DMS114 treated with DMSO at 0.1 percent for 48 hours (cell line): Measurements from ENCODE around the gene CASTOR1.

Source experiments
- DNase-seq: peaks from one replicate; lab custom pipeline; 2025; ENCODE audit not compliant: unreplicated experiment; lab: John Stamatoyannopoulos, UW

Gene CASTOR1

GRCh38 chr22:30247561-30247960 is 41.7 kb downstream of the CASTOR1 start:
- DNase-seq, result no peak

GRCh38 chr22:30246814-30247376 is 42.4 kb downstream of the CASTOR1 start:
- no peak for DNase-seq

- no peak for DNase-seq
Observed at GRCh38 chr22:30245985-30246813, 43.1 kb downstream of the CASTOR1 start, which contains the start of gene LIF. TSS of gene LIF (minus strand) at chr22:30246759. CDS start at chr22:30246695, 64 bp downstream.

GRCh38 chr22:30245181-30245984 is 43.9 kb downstream of the CASTOR1 start:
- DNase-seq, result no peak

- no peak for DNase-seq
Observed at GRCh38 chr22:30244641-30245040, 44.7 kb downstream of the CASTOR1 start.

GRCh38 chr22:30244066-30244465 is 45.2 kb downstream of the CASTOR1 start:
- DNase-seq, result no peak

GRCh38 chr22:30243661-30244060 is 45.6 kb downstream of the CASTOR1 start:
- no peak for DNase-seq

GRCh38 chr22:30241576-30242371 is 47.5 kb downstream of the CASTOR1 start:
- DNase-seq, result no peak

GRCh38 chr22:30240541-30241417 is 48.5 kb downstream of the CASTOR1 start:
- no peak for DNase-seq

GRCh38 chr22:30239488-30240405 is 49.6 kb downstream of the CASTOR1 start:
- no peak for DNase-seq

GRCh38 chr22:30238661-30239487 is 50.4 kb downstream of the CASTOR1 start:
- DNase-seq, result no peak

GRCh38 chr22:30238136-30238535 is 51.2 kb downstream of the CASTOR1 start:
- DNase-seq, result no peak

GRCh38 chr22:30236875-30237274 is 52.4 kb downstream of the CASTOR1 start:
- DNase-seq, result no peak

GRCh38 chr22:30235687-30236170 is 53.6 kb downstream of the CASTOR1 start:
- no peak for DNase-seq
